ENCODE results near the gene MAP3K2. TPM values are rescaled to one million over a fixed set of nuclear protein-coding genes. Genes with fewer than 3 reads are reported as not detected.

Gene MAP3K2
- total RNA-seq, 1 donor from 2014 or later, result 36.6 TPM

- Histone ChIP-seq H3K4me3 (no peak overlapping the region), H3K27ac (no peak overlapping the region), H3K9me3 (no peaks in the 10 kb centered on the region), H3K27me3 (no peaks in the 10 kb centered on the region), H3K36me3 (no peaks in the 10 kb centered on the region), H3K4me1 (peaks cover 16% of the 10 kb centered on the region)
- intact Hi-C loops (cut with DNase I), result no loop called here
- TF ChIP-seq POLR2A (IDR thresholded peaks at IDR 0.05), result no peak
- TF ChIP-seq POLR2AphosphoS5 (IDR thresholded peaks at IDR 0.05; ENCODE audit: insufficient read depth in 1 of 2, low read depth in 1 of 2), result no peak
- no peak for TF ChIP-seq CTCF (IDR thresholded peaks at IDR 0.05)
- DNase-seq (ENCODE audit: extremely low spot score in 2 of 2), result no peak
These were observed 39.0 kb upstream of the MAP3K2 start for GRCh38 chr2:127426501-127427354.

GRCh38 chr2:127425540-127426490 lies 38.0 kb upstream of the MAP3K2 start:
- no peak overlapping the region for H3K4me3 ChIP-seq
- peaks cover 16% of the 10 kb centered on the region for H3K4me1 ChIP-seq
- no peaks in the 10 kb centered on the region for H3K36me3 ChIP-seq
- DNase-seq (ENCODE audit: extremely low spot score in 2 of 2), result no peak
- H3K27me3 ChIP-seq, result no peaks in the 10 kb centered on the region
- H3K27ac ChIP-seq, result no peak overlapping the region
- TF ChIP-seq POLR2A (IDR thresholded peaks at IDR 0.05) (no peak), POLR2AphosphoS5 (IDR thresholded peaks at IDR 0.05; ENCODE audit: insufficient read depth in 1 of 2, low read depth in 1 of 2) (no peak), CTCF (IDR thresholded peaks at IDR 0.05) (no peak)
- intact Hi-C loops (cut with DNase I), result no loop called here
- no peaks in the 10 kb centered on the region for H3K9me3 ChIP-seq

GRCh38 chr2:127424598-127425520 lies 37.1 kb upstream of the MAP3K2 start:
- H3K27me3 ChIP-seq, result no peaks in the 10 kb centered on the region
- H3K4me1 ChIP-seq, result peaks cover 16% of the 10 kb centered on the region
- no peaks in the 10 kb centered on the region for H3K9me3 ChIP-seq
- intact Hi-C loops (cut with DNase I), result no loop called here
- no peak for DNase-seq (ENCODE audit: extremely low spot score in 2 of 2)
- H3K27ac ChIP-seq, result no peak overlapping the region
- no peaks in the 10 kb centered on the region for H3K36me3 ChIP-seq
- TF ChIP-seq POLR2A (IDR thresholded peaks at IDR 0.05) (no peak), CTCF (IDR thresholded peaks at IDR 0.05) (no peak), POLR2AphosphoS5 (IDR thresholded peaks at IDR 0.05; ENCODE audit: insufficient read depth in 1 of 2, low read depth in 1 of 2) (no peak)
- H3K4me3 ChIP-seq, result no peak overlapping the region

GRCh38 chr2:127423880-127424279 lies 36.1 kb upstream of the MAP3K2 start:
- Histone ChIP-seq H3K9me3 (no peaks in the 10 kb centered on the region), H3K4me3 (peak overlapping the region in 1 of 2 donors; percentile 30), H3K27ac (no peak overlapping the region), H3K27me3 (no peaks in the 10 kb centered on the region), H3K36me3 (no peaks in the 10 kb centered on the region), H3K4me1 (peaks cover 16% of the 10 kb centered on the region)
- DNase-seq (ENCODE audit: extremely low spot score in 2 of 2), result no peak
- intact Hi-C loops (cut with DNase I), result no loop called here
- TF ChIP-seq CTCF (IDR thresholded peaks at IDR 0.05) (no peak), POLR2AphosphoS5 (IDR thresholded peaks at IDR 0.05; ENCODE audit: insufficient read depth in 1 of 2, low read depth in 1 of 2) (no peak)
